Psoas muscle (tissue), 8 donors: ENCODE results near the gene APOL5. TPM values are rescaled to one million over a fixed set of nuclear protein-coding genes. Genes with fewer than 3 reads are reported as not detected.
"Not testable (repeated sequence)": the region's sequence is repeated elsewhere in the genome, so short reads cannot be mapped to it uniquely, and the experiment has no call there.

ENCODE experiments used
- ATAC-seq, 4 donors: fragments of 200-7000 bp; cut with Tn5 transposase; one replicate each; pipeline ENCODE4 v1.9.1; 2020; ENCODE audit warnings: moderate library complexity in 3 of 4, mild to moderate bottlenecking in 2 of 4
- DNase-seq, 2 donors: peaks; one replicate each; pipeline ENCODE4 v3.0.0-alpha.2; 2020
- H3K27ac ChIP-seq: fragments of 200-600 bp; one replicate; pipeline ENCODE4 v1.8.0; 2022
- H3K27me3 ChIP-seq, 3 donors: fragments of 200-600 bp in 1 of 3; one replicate each; pipeline versions ENCODE4 v1.6.1 to v1.8.0; 2013 to 2022; ENCODE audit warnings: low read length in 2 of 3, mild to moderate bottlenecking in 2 of 3, moderate library complexity in 1 of 3; ENCODE audit not compliant: insufficient read depth in 3 of 3
- H3K36me3 ChIP-seq, 2 donors: fragments of 200-600 bp in 1 of 2; one replicate each; pipeline versions ENCODE4 v1.6.1 to v1.8.0; 2013 to 2022; ENCODE audit warnings: low read depth in 1 of 2, mild to moderate bottlenecking in 1 of 2, moderate library complexity in 1 of 2; ENCODE audit not compliant: insufficient read depth in 1 of 2
- H3K4me1 ChIP-seq: fragments of 200-600 bp; one replicate; pipeline ENCODE4 v1.8.0; 2022
- H3K4me3 ChIP-seq: fragments of 200-600 bp; one replicate; pipeline ENCODE4 v1.8.0; 2022; ENCODE audit warnings: mild to moderate bottlenecking
- H3K9me3 ChIP-seq: fragments of 200-600 bp; one replicate; pipeline ENCODE4 v1.8.0; 2022
- CTCF ChIP-seq: fragments of 200-600 bp; IDR thresholded peaks from one replicate; pipeline ENCODE4 v1.8.0; 2022; ENCODE audit warnings: antibody characterized with exemption
- WGBS, 3 donors: extraction: QIAGEN DNeasy Blood & Tissue Kit; methylation state at CpG; one replicate each; pipeline versions ENCODE4 v1.1.6 to v1.1.7; 2013; 5-methylcytosine and 5-hydroxymethylcytosine counted together
- intact Hi-C, 2 donors: fragments of 100-400 bp; cut with DNase I; formaldehyde crosslinking; loops; one replicate each; pipeline versions ENCODE4 v1.11.0 to v1.14.2; 2022
- polyA plus RNA-seq, 3 donors: library from polyadenylated mRNA; stranded (reverse); fragments of 200-250 nt; gene quantifications; one replicate each; pipeline ENCODE4 v1.2.3, GENCODE V29; 2013
- total RNA-seq, 4 donors: library from RNA; stranded (reverse); fragmentation: NEBNext Ultra II Directional in 2 of 4; extraction: Animal tissue kit (Norgen Biotek cat#: 25700) in 2 of 4; gene quantifications; one replicate each; pipeline versions ENCODE4 v1.2.1 to v1.2.4, GENCODE V29; 2021 to 2023
- donor health status: healthy with polysubstance abuse.
- donor health status: DM: no; HTN: no; CAD: no; lungs with moderate emphysema.
- donor health status: Bipolar disorder and iron deficiency.
- donor health status: healthy.
- donor health status: DM: yes; HTN: yes; CAD: no.
- donor health status: DM: no; HTN: no; CAD: no.
- donor health status: DM: no; HTN: no; CAD: no.
- donor health status: DM: yes; HTN: yes; CAD: no.

Gene APOL5
- total and polyA plus RNA-seq, 7 donors, result 0.04 to 0.45 (median 0.10) TPM; not detected in 3

- no peak for TF ChIP-seq CTCF
- no peak for DNase-seq
- H3K36me3 ChIP-seq, result peaks cover 0 to 19% of the 10 kb centered on the region in 2 donors
- intact Hi-C loops, result loop anchor here in 1 of 2 donors (5.0 kb wide), 1 partner anchor 49 kb away; no protein-coding TSS in a partner anchor
- no peak overlapping the region for H3K27ac ChIP-seq
- no peak overlapping the region for H3K4me3 ChIP-seq
- H3K27me3 ChIP-seq, result no peaks in the 10 kb centered on the region
- WGBS, 3 donors, result 90 to 95% (median 93%) methylated on average over 5 of the region's 5 CpGs
- H3K9me3 ChIP-seq, result no peaks in the 10 kb centered on the region
- H3K4me1 ChIP-seq, result peaks cover 22% of the 10 kb centered on the region
- no peak for ATAC-seq
Measured at GRCh38 chr22:35736166-35736565, 18.5 kb downstream of the APOL5 start.

- ATAC-seq, result no peak
- WGBS, 3 donors, result 62 to 78% (median 65%) methylated on average over 12 of the region's 12 CpGs
- H3K4me1 ChIP-seq, result peaks cover 23% of the 10 kb centered on the region
- no peak overlapping the region for H3K4me3 ChIP-seq
- no peak overlapping the region for H3K27ac ChIP-seq
- peaks cover 0 to 19% of the 10 kb centered on the region in 2 donors for H3K36me3 ChIP-seq
- no peaks in the 10 kb centered on the region for H3K9me3 ChIP-seq
- intact Hi-C loops, result loop anchor here in 1 of 2 donors (5.0 kb wide), 1 partner anchor 49 kb away; no protein-coding TSS in a partner anchor
- H3K27me3 ChIP-seq, result no peaks in the 10 kb centered on the region
- no peak for DNase-seq
- no peak for TF ChIP-seq CTCF
Measured at GRCh38 chr22:35736701-35737100, 19.0 kb downstream of the APOL5 start.

- peaks cover 0 to 23% of the 10 kb centered on the region in 2 donors for H3K36me3 ChIP-seq
- H3K4me3 ChIP-seq, H3K27me3 ChIP-seq, DNase-seq, H3K27ac ChIP-seq, ATAC-seq, H3K9me3 ChIP-seq: not testable (repeated sequence)
- H3K4me1 ChIP-seq, result peaks cover 34% of the 10 kb centered on the region
- WGBS, 3 donors, result 90 to 96% (median 96%) methylated on average over 6 of the region's 6 CpGs
- intact Hi-C loops, result loop anchor here in 1 of 2 donors (5.0 kb wide), 1 partner anchor 51 kb away; no protein-coding TSS in a partner anchor
Measured at GRCh38 chr22:35737886-35738285, 20.2 kb downstream of the APOL5 start.

- WGBS, 3 donors, result 72 to 77% (median 76%) methylated on average over 12 of the region's 12 CpGs
- Histone ChIP-seq H3K36me3 (peaks cover 0 to 35% of the 10 kb centered on the region in 2 donors), H3K4me3 (no peak overlapping the region), H3K27ac (peak overlapping the region; percentile 91), H3K4me1 (peaks cover 36% of the 10 kb centered on the region), H3K9me3 (no peaks in the 10 kb centered on the region), H3K27me3 (no peaks in the 10 kb centered on the region)
- peak; percentile 41 for TF ChIP-seq CTCF
- intact Hi-C loops, result loop anchor here in 1 of 2 donors (5.0 kb wide), 1 partner anchor 52 kb away; no protein-coding TSS in a partner anchor
- DNase-seq, result no peak
- peak; percentile 34 to 59 (median 48) for ATAC-seq
Measured at GRCh38 chr22:35739076-35739930, 21.6 kb downstream of the APOL5 start.

- ATAC-seq (no peak), DNase-seq (no peak)
- no peak for TF ChIP-seq CTCF
- no peak overlapping the region for H3K4me3 ChIP-seq
- intact Hi-C loops, result loop anchor here (5.0 kb wide), 1 partner anchor 53 kb away; no protein-coding TSS in a partner anchor
- peaks cover 39% of the 10 kb centered on the region for H3K4me1 ChIP-seq
- peaks cover 0 to 42% of the 10 kb centered on the region in 2 donors for H3K36me3 ChIP-seq
- no peaks in the 10 kb centered on the region for H3K9me3 ChIP-seq
- no peaks in the 10 kb centered on the region for H3K27me3 ChIP-seq
- H3K27ac ChIP-seq, result peak overlapping the region; percentile 91
- 27 to 45% (median 28%) methylated on average over 3 of the region's 3 CpGs for WGBS, 3 donors
Measured at GRCh38 chr22:35739931-35740380, 22.3 kb downstream of the APOL5 start.
